Mucosa of descending colon (tissue), 3 donors: Measurements from ENCODE around the gene PITPNC1. TPM values are rescaled to one million over a fixed set of nuclear protein-coding genes. Genes with fewer than 3 reads are reported as not detected.

ENCODE experiments used
- ATAC-seq: fragments of 200-7000 bp; cut with Tn5 transposase; one replicate; pipeline ENCODE4 v1.9.1; 2020; ENCODE audit warnings: mild to moderate bottlenecking, moderate library complexity
- DNase-seq, 3 donors: peaks; one replicate each; pipeline ENCODE4 v3.0.0-alpha.2; 2020
- H3K36me3 ChIP-seq: fragments of 200-600 bp; one replicate; pipeline ENCODE4 v1.8.0; 2021; ENCODE audit warnings: low read depth, mild to moderate bottlenecking
- H3K4me1 ChIP-seq: fragments of 200-600 bp; one replicate; pipeline ENCODE4 v1.8.0; 2021; ENCODE audit warnings: low read depth, mild to moderate bottlenecking
- H3K4me3 ChIP-seq: fragments of 200-600 bp; one replicate; pipeline ENCODE4 v1.8.0; 2021; ENCODE audit warnings: mild to moderate bottlenecking
- H3K9me3 ChIP-seq: fragments of 200-600 bp; one replicate; pipeline ENCODE4 v1.8.0; 2021; ENCODE audit warnings: mild to moderate bottlenecking
- CTCF ChIP-seq: fragments of 200-600 bp; IDR thresholded peaks from one replicate; pipeline ENCODE4 v1.8.0; 2022; ENCODE audit warnings: antibody characterized with exemption, mild to moderate bottlenecking
- intact Hi-C, 2 donors: fragments of 100-400 bp; cut with DNase I in 1 of 2; cut with micrococcal nuclease in 1 of 2; formaldehyde crosslinking; loops; one replicate each; pipeline versions ENCODE4 v1.11.0 to v1.11.1; 2022; cut with DNase I, micrococcal nuclease
- total RNA-seq, 3 donors: library from RNA; stranded (reverse); fragmentation: NEBNext Ultra II Directional in 2 of 3; extraction: Animal tissue kit (Norgen Biotek cat#: 25700) in 2 of 3; gene quantifications; one replicate each; pipeline versions ENCODE4 v1.2.1 to v1.2.4, GENCODE V29; 2021 to 2023
- donor health status: DM: no; HTN: no; CAD: no; lungs with moderate emphysema.
- donor health status: DM: no; HTN: no; CAD: no.
- donor health status: DM: no; HTN: yes; CAD: no.

Gene PITPNC1
- total RNA-seq, 3 donors from 2014 or later = 10.7 to 11.4 (median 10.9) TPM

- TF ChIP-seq CTCF = no peak
- no peak for ATAC-seq
- DNase-seq = no peak
- intact Hi-C loops = no loop called here
- Histone ChIP-seq H3K4me3 (no peak overlapping the region), H3K36me3 (no peaks in the 10 kb centered on the region), H3K4me1 (no peaks in the 10 kb centered on the region), H3K9me3 (no peaks in the 10 kb centered on the region)
Observed at GRCh38 chr17:67519801-67520251, 142.7 kb downstream of the PITPNC1 start.

- no peaks in the 10 kb centered on the region for H3K36me3 ChIP-seq
- DNase-seq (peak in 1 of 3 donors; percentile 30), ATAC-seq (peak; percentile 56)
- intact Hi-C loops = no loop called here
- no peak overlapping the region for H3K4me3 ChIP-seq
- H3K4me1 ChIP-seq = no peaks in the 10 kb centered on the region
- no peak for TF ChIP-seq CTCF
- no peaks in the 10 kb centered on the region for H3K9me3 ChIP-seq
Observed at GRCh38 chr17:67520252-67520906, 143.3 kb downstream of the PITPNC1 start.

GRCh38 chr17:67520916-67521774, 144.1 kb downstream of the PITPNC1 start:
- ATAC-seq (no peak), DNase-seq (no peak)
- Histone ChIP-seq H3K36me3 (no peaks in the 10 kb centered on the region), H3K4me1 (no peaks in the 10 kb centered on the region), H3K4me3 (no peak overlapping the region), H3K9me3 (no peaks in the 10 kb centered on the region)
- TF ChIP-seq CTCF = no peak
- intact Hi-C loops = no loop called here

GRCh38 chr17:67521775-67522069, 144.6 kb downstream of the PITPNC1 start:
- intact Hi-C loops = no loop called here
- no peak for ATAC-seq
- Histone ChIP-seq H3K36me3 (no peaks in the 10 kb centered on the region), H3K9me3 (no peaks in the 10 kb centered on the region), H3K4me3 (no peak overlapping the region), H3K4me1 (no peaks in the 10 kb centered on the region)
- no peak for DNase-seq
- no peak for TF ChIP-seq CTCF

GRCh38 chr17:67523101-67523500, 146.0 kb downstream of the PITPNC1 start:
- no peak overlapping the region for H3K4me3 ChIP-seq
- H3K36me3 ChIP-seq = no peaks in the 10 kb centered on the region
- DNase-seq (no peak), ATAC-seq (no peak)
- TF ChIP-seq CTCF = no peak
- H3K4me1 ChIP-seq = no peaks in the 10 kb centered on the region
- intact Hi-C loops = no loop called here
- no peaks in the 10 kb centered on the region for H3K9me3 ChIP-seq
